ENCODE measurements around the gene ZFR2. TPM values are rescaled to one million over a fixed set of nuclear protein-coding genes. Genes with fewer than 3 reads are reported as not detected.

The ZFR2 gene
- not detected for total RNA-seq

GRCh38 chr19:3868770-3869456 lies at the start of gene ZFR2:
Gene ZFR2 (minus strand): TSS chr19:3869038. CDS start chr19:3869017, 21 bp downstream.
- WGBS, 2 donors, result 9 to 10% methylated on average over 27 to 43 of the region's 62 CpGs

GRCh38 chr19:3916033-3916432 lies 47.2 kb upstream of the ZFR2 start:
- Histone ChIP-seq H3K27me3 (no peaks in the 10 kb centered on the region), H3K27ac (no peak overlapping the region), H3K4me3 (no peak overlapping the region), H3K4me1 (no peaks in the 10 kb centered on the region), H3K9me3 (peaks cover 0 to 24% (median 0%) of the 10 kb centered on the region in 4 donors), H3K36me3 (no peaks in the 10 kb centered on the region)
- 89 to 97% methylated on average over 5 of the region's 5 CpGs for WGBS, 2 donors
- no peak for DNase-seq (ENCODE audit: low spot score in 2 of 2)
- no peak for TF ChIP-seq POLR2A (IDR thresholded peaks at IDR 0.05)

More at GRCh38 chr19:3868770-3869456, at the start of gene ZFR2:
- Histone ChIP-seq H3K4me1 (peaks cover 0 to 13% (median 0%) of the 10 kb centered on the region in 4 donors), H3K4me3 (no peak within 1 kb of the TSS), H3K9me3 (peaks cover 0 to 16% (median 0%) of the 10 kb centered on the region in 4 donors), H3K36me3 (no peaks in the 10 kb centered on the region), H3K27ac (no peak within 1 kb of the TSS), H3K27me3 (peaks cover 0 to 61% of the 10 kb centered on the region in 2 donors)
- no peak for TF ChIP-seq EP300 (IDR thresholded peaks at IDR 0.05)
- TF ChIP-seq POLR2A (IDR thresholded peaks at IDR 0.05), result no peak
- TF ChIP-seq CTCF (IDR thresholded peaks at IDR 0.05), result no peak
- no peak for DNase-seq (ENCODE audit: low spot score in 2 of 2)

- Histone ChIP-seq H3K4me3 (no peak overlapping the region), H3K4me1 (no peaks in the 10 kb centered on the region), H3K9me3 (peaks cover 0 to 30% (median 3%) of the 10 kb centered on the region in 4 donors), H3K36me3 (no peaks in the 10 kb centered on the region), H3K27ac (no peak overlapping the region), H3K27me3 (no peaks in the 10 kb centered on the region)
- TF ChIP-seq POLR2A (IDR thresholded peaks at IDR 0.05) (no peak), CTCF (IDR thresholded peaks at IDR 0.05) (no peak), EP300 (IDR thresholded peaks at IDR 0.05) (no peak)
- no peak for DNase-seq (ENCODE audit: low spot score in 2 of 2)
- 79 to 84% methylated on average over 9 of the region's 9 CpGs for WGBS, 2 donors
Observed at GRCh38 chr19:3914199-3914598, 45.4 kb upstream of the ZFR2 start.

GRCh38 chr19:3910105-3910504 lies 41.3 kb upstream of the ZFR2 start:
- WGBS, 2 donors, result 95 to 100% methylated on average over 1 of the region's 1 CpG
- no peak for DNase-seq (ENCODE audit: low spot score in 2 of 2)
- TF ChIP-seq POLR2A (IDR thresholded peaks at IDR 0.05) (no peak), CTCF (IDR thresholded peaks at IDR 0.05) (no peak), EP300 (IDR thresholded peaks at IDR 0.05) (no peak)
- Histone ChIP-seq H3K4me3 (no peak overlapping the region), H3K27ac (no peak overlapping the region), H3K9me3 (peaks cover 0 to 25% (median 3%) of the 10 kb centered on the region in 4 donors), H3K27me3 (no peaks in the 10 kb centered on the region), H3K36me3 (no peaks in the 10 kb centered on the region), H3K4me1 (no peaks in the 10 kb centered on the region)

GRCh38 chr19:3908266-3909054 lies 39.6 kb upstream of the ZFR2 start:
- Histone ChIP-seq H3K4me1 (no peaks in the 10 kb centered on the region), H3K27me3 (no peaks in the 10 kb centered on the region), H3K27ac (no peak overlapping the region), H3K36me3 (no peaks in the 10 kb centered on the region), H3K9me3 (peaks cover 0 to 22% (median 3%) of the 10 kb centered on the region in 4 donors), H3K4me3 (no peak overlapping the region)
- no peak for DNase-seq (ENCODE audit: low spot score in 2 of 2)
- TF ChIP-seq EP300 (IDR thresholded peaks at IDR 0.05), result no peak
- no peak for TF ChIP-seq CTCF (IDR thresholded peaks at IDR 0.05)
- no peak for TF ChIP-seq POLR2A (IDR thresholded peaks at IDR 0.05)
- WGBS, 2 donors, result 66 to 67% methylated on average over 14 of the region's 14 CpGs

Measured in tibial nerve (tissue), 4 donors.